ENCODE results near the gene NELFCD. TPM values are rescaled to one million over a fixed set of nuclear protein-coding genes. Genes with fewer than 3 reads are reported as not detected.
"Not testable (repeated sequence)": the region's sequence is repeated elsewhere in the genome, so short reads cannot be mapped to it uniquely, and the experiment has no call there.

The NELFCD gene
- total RNA-seq, 2 donors from 2014 or later, result 123 to 159 TPM

GRCh38 chr20:58965270-58966064 lies 15.6 kb upstream of the NELFCD start:
- no peak for ATAC-seq
- Mint-ChIP-seq H3K36me3 (no peaks in the 10 kb centered on the region), H3K9me3 (no peaks in the 10 kb centered on the region), H3K27ac (no peak overlapping the region)
- DNase-seq (ENCODE audit: low spot score in 2 of 2), result no peak

- no peak for ATAC-seq
- H3K36me3 Mint-ChIP-seq, result no peaks in the 10 kb centered on the region
- no peak overlapping the region for H3K27ac Mint-ChIP-seq
Measured at GRCh38 chr20:58967652-58968429, 13.2 kb upstream of the NELFCD start.

GRCh38 chr20:58969439-58969838 lies 11.6 kb upstream of the NELFCD start:
- Mint-ChIP-seq H3K9me3 (peaks cover 0 to 4% of the 10 kb centered on the region in 2 donors), H3K27ac (no peak overlapping the region), H3K36me3 (no peaks in the 10 kb centered on the region)
- no peak for ATAC-seq
- no peak for DNase-seq (ENCODE audit: low spot score in 2 of 2)

More at GRCh38 chr20:58967652-58968429, 13.2 kb upstream of the NELFCD start:
- no peaks in the 10 kb centered on the region for H3K9me3 Mint-ChIP-seq
- no peak for DNase-seq (ENCODE audit: low spot score in 2 of 2)

- no peak for DNase-seq (ENCODE audit: low spot score in 2 of 2)
- H3K27ac Mint-ChIP-seq, result no peak overlapping the region
- H3K36me3 Mint-ChIP-seq, result peaks cover 0 to 3% of the 10 kb centered on the region in 2 donors
- peaks cover 0 to 4% of the 10 kb centered on the region in 2 donors for H3K9me3 Mint-ChIP-seq
- no peak for ATAC-seq
Measured at GRCh38 chr20:58970146-58970545, 10.9 kb upstream of the NELFCD start.

- H3K36me3 Mint-ChIP-seq, result peaks cover 0 to 10% of the 10 kb centered on the region in 2 donors
- DNase-seq (ENCODE audit: low spot score in 2 of 2) (no peak), ATAC-seq (no peak)
- H3K9me3 Mint-ChIP-seq, result peaks cover 4 to 8% of the 10 kb centered on the region in 2 donors
- no peak overlapping the region for H3K27ac Mint-ChIP-seq
Measured at GRCh38 chr20:58971429-58971828, 9.6 kb upstream of the NELFCD start.

- H3K27ac Mint-ChIP-seq, result no peak overlapping the region
- no peak for DNase-seq (ENCODE audit: low spot score in 2 of 2)
- peaks cover 0 to 10% of the 10 kb centered on the region in 2 donors for H3K36me3 Mint-ChIP-seq
- ATAC-seq, result no peak
- peaks cover 6 to 8% of the 10 kb centered on the region in 2 donors for H3K9me3 Mint-ChIP-seq
Measured at GRCh38 chr20:58973179-58973578, 7.9 kb upstream of the NELFCD start.

GRCh38 chr20:58973866-58974265 lies 7.2 kb upstream of the NELFCD start:
- DNase-seq (ENCODE audit: low spot score in 2 of 2), result no peak
- ATAC-seq, result no peak
- Mint-ChIP-seq H3K27ac (no peak overlapping the region), H3K36me3 (peaks cover 0 to 10% of the 10 kb centered on the region in 2 donors), H3K9me3 (peaks cover 6 to 8% of the 10 kb centered on the region in 2 donors)

GRCh38 chr20:58975353-58975752 lies 5.7 kb upstream of the NELFCD start:
- Mint-ChIP-seq H3K27ac (no peak overlapping the region), H3K9me3 (peaks cover 6 to 8% of the 10 kb centered on the region in 2 donors), H3K36me3 (peaks cover 0 to 10% of the 10 kb centered on the region in 2 donors)
- no peak for ATAC-seq
- DNase-seq (ENCODE audit: low spot score in 2 of 2), result no peak

- peaks cover 6 to 8% of the 10 kb centered on the region in 2 donors for H3K9me3 Mint-ChIP-seq
- H3K27ac Mint-ChIP-seq, result no peak overlapping the region
- peaks cover 0 to 10% of the 10 kb centered on the region in 2 donors for H3K36me3 Mint-ChIP-seq
- ATAC-seq (peak in 1 of 2 donors; percentile 39), DNase-seq (ENCODE audit: low spot score in 2 of 2) (no peak)
Measured at GRCh38 chr20:58976061-58976730, 4.9 kb upstream of the NELFCD start.

GRCh38 chr20:58978351-58979190 lies 2.5 kb upstream of the NELFCD start:
- Mint-ChIP-seq H3K36me3 (peaks cover 7 to 20% of the 10 kb centered on the region in 2 donors), H3K27ac (no peak overlapping the region), H3K9me3 (peaks cover 6 to 8% of the 10 kb centered on the region in 2 donors)
- DNase-seq (ENCODE audit: low spot score in 2 of 2) (no peak), ATAC-seq (no peak)

- peaks cover 9 to 18% of the 10 kb centered on the region in 2 donors for H3K36me3 Mint-ChIP-seq
- H3K27ac Mint-ChIP-seq, result peak overlapping the region; percentile 77 to 90
- no peak for DNase-seq (ENCODE audit: low spot score in 2 of 2)
- peak in 1 of 2 donors; percentile 15 for ATAC-seq
- peaks cover 0 to 1% of the 10 kb centered on the region in 2 donors for H3K9me3 Mint-ChIP-seq
Measured at GRCh38 chr20:58981628-58982364, 740 bp downstream of the NELFCD start.

- no peak for ATAC-seq
- H3K27ac Mint-ChIP-seq, result peak overlapping the region; percentile 77 to 88
- no peak for DNase-seq (ENCODE audit: low spot score in 2 of 2)
- H3K9me3 Mint-ChIP-seq, result no peaks in the 10 kb centered on the region
- peaks cover 14 to 25% of the 10 kb centered on the region in 2 donors for H3K36me3 Mint-ChIP-seq
Measured at GRCh38 chr20:58982406-58983114, 1.5 kb downstream of the NELFCD start.

GRCh38 chr20:58983115-58983468 lies 2.0 kb downstream of the NELFCD start:
- not testable (repeated sequence) for ATAC-seq; DNase-seq (ENCODE audit: low spot score in 2 of 2); H3K9me3 Mint-ChIP-seq
- Mint-ChIP-seq H3K27ac (peak overlapping the region; percentile 12 to 77), H3K36me3 (peaks cover 20 to 30% of the 10 kb centered on the region in 2 donors)

GRCh38 chr20:58984691-58985090 lies 3.6 kb downstream of the NELFCD start:
- H3K36me3 Mint-ChIP-seq, result peaks cover 28 to 40% of the 10 kb centered on the region in 2 donors
- no peak for ATAC-seq
- DNase-seq (ENCODE audit: low spot score in 2 of 2), result peak in 1 of 2 donors; percentile 31
- no peaks in the 10 kb centered on the region for H3K9me3 Mint-ChIP-seq
- no peak overlapping the region for H3K27ac Mint-ChIP-seq

GRCh38 chr20:58985656-58986055 lies 4.6 kb downstream of the NELFCD start:
- ATAC-seq (no peak), DNase-seq (ENCODE audit: low spot score in 2 of 2) (no peak)
- Mint-ChIP-seq H3K36me3 (peaks cover 31 to 40% of the 10 kb centered on the region in 2 donors), H3K27ac (no peak overlapping the region), H3K9me3 (no peaks in the 10 kb centered on the region)
